K562 (cell line): Measurements from ENCODE around the gene RHBG. TPM values are rescaled to one million over a fixed set of nuclear protein-coding genes. Genes with fewer than 3 reads are reported as not detected.

Experiments
- ATAC-seq: fragments of 200-7000 bp; cut with Tn5 transposase; 3 replicates; pipeline ENCODE4 v1.9.1; 2020; ENCODE audit warnings: moderate library complexity
- BruUV-seq: library from RNA; stranded (reverse); fragments of 400-500 nt; replicated peaks from 2 replicates; lab custom pipeline; 2021; lab: Mats Ljungman, UMichigan
- CTCF ChIA-PET: fragments of 300-600 bp; formaldehyde crosslinking; extraction: SDS; loops from one replicate; lab custom pipeline; 2021; ENCODE audit warnings: low intra/inter-chr PET ratio; lab: Yijun Ruan, JAX
- POLR2A ChIA-PET: fragments of 300-600, 350-650 bp; sonication (Branson Sonifier 250); formaldehyde crosslinking; extraction: SDS; loops from one replicate; lab custom pipeline; 2021; ENCODE audit warnings: antibody characterized with exemption, inconsistent platforms; lab: Yijun Ruan, JAX
- DNase-seq, 4 experiments: peaks; one replicate each; pipeline versions ENCODE4 v3.0.0 to v3.0.0-alpha.2; 2011 to 2018; ENCODE audit warnings: low spot score in 3 of 4, mixed read lengths in 3 of 4; ENCODE audit errors: extremely low read depth in 1 of 4
- FAIRE-seq: peaks from 2 replicates; lab custom pipeline; 2011; peaks lifted over from hg19 to GRCh38; lab: Jason Lieb, UNC
- H2AFZ ChIP-seq: 2 replicates; pipeline ENCODE4 v1.6.0; 2011; ENCODE audit warnings: low read depth, low read length, control low read depth, inconsistent platforms
- H3K27ac ChIP-seq: fragments of 200-600 bp; 3 replicates; pipeline ENCODE4 v1.8.0; 2011; ENCODE audit warnings: low read depth, mild to moderate bottlenecking, control low read depth, inconsistent platforms, low read length, moderate library complexity, mixed read lengths; ENCODE audit errors: extremely low read depth
- H3K27me3 ChIP-seq, 2 experiments: fragments of 300-600 bp in 1 of 2; 2 replicates in 1 of 2; 3 replicates in 1 of 2; pipeline versions ENCODE4 v1.6.0 to v1.8.0; 2011; ENCODE audit warnings: inconsistent platforms in 2 of 2, low read length in 2 of 2, mild to moderate bottlenecking in 1 of 2, mixed read lengths in 1 of 2, moderate library complexity in 1 of 2; ENCODE audit not compliant: control insufficient read depth in 2 of 2, insufficient read depth in 2 of 2
- H3K36me3 ChIP-seq: fragments of 300-600 bp; 3 replicates; pipeline ENCODE4 v1.8.0; 2011; ENCODE audit warnings: mild to moderate bottlenecking, low read length, inconsistent platforms; ENCODE audit not compliant: control insufficient read depth, insufficient read depth
- H3K4me1 ChIP-seq, 2 experiments: fragments of 200-600 bp in 1 of 2; replicated peaks in 1 of 2; 2 replicates in 1 of 2; 3 replicates in 1 of 2; pipeline versions ENCODE4 v1.5.1 to v1.8.0; 2011; ENCODE audit warnings: inconsistent platforms in 2 of 2, low read length in 2 of 2, mild to moderate bottlenecking in 1 of 2, mixed read lengths in 1 of 2, moderate library complexity in 1 of 2; ENCODE audit not compliant: control insufficient read depth in 2 of 2, insufficient read depth in 2 of 2
- H3K4me2 ChIP-seq: 2 replicates; pipeline ENCODE4 v1.6.1; 2011; ENCODE audit warnings: low read length, control low read depth, inconsistent platforms, mixed read lengths; ENCODE audit not compliant: insufficient read depth
- H3K4me3 ChIP-seq: fragments of 200-600 bp; sonication (generic), shearing (Covaris generic); 2 replicates; pipeline ENCODE4 v1.5.1; 2016; ENCODE audit warnings: control low read depth, inconsistent platforms
- H3K79me2 ChIP-seq: fragments of 200-600 bp; 3 replicates; pipeline ENCODE4 v1.8.0; 2011; ENCODE audit warnings: low read length, inconsistent platforms; ENCODE audit not compliant: control insufficient read depth, insufficient read depth
- H3K9ac ChIP-seq, 2 experiments: 2 replicates each; pipeline versions ENCODE4 v1.6.0 to v1.6.1; 2011; ENCODE audit warnings: low read depth in 2 of 2, low read length in 2 of 2, control low read depth in 1 of 2, inconsistent platforms in 1 of 2, mild to moderate bottlenecking in 1 of 2, mixed read lengths in 1 of 2; ENCODE audit not compliant: insufficient read depth in 1 of 2
- H3K9me1 ChIP-seq: one replicate; pipeline ENCODE4 v1.6.0; 2011; ENCODE audit warnings: inconsistent platforms, mild to moderate bottlenecking, low read length, moderate library complexity; ENCODE audit not compliant: control insufficient read depth, insufficient read depth
- H3K9me3 ChIP-seq: replicated peaks from 2 replicates; pipeline ENCODE4 v1.5.1; 2011; ENCODE audit warnings: low read depth, low read length, inconsistent platforms; ENCODE audit not compliant: control insufficient read depth, insufficient read depth
- H4K20me1 ChIP-seq: replicated peaks from 2 replicates; pipeline ENCODE4 v1.6.1; 2011; ENCODE audit warnings: low read length, inconsistent platforms, mixed read lengths; ENCODE audit not compliant: control insufficient read depth, insufficient read depth
- KHSRP ChIP-seq: fragments of 450-650 bp; IDR thresholded peaks from 2 replicates; pipeline ENCODE4 v1.6.1; 2017
- NR2C1 ChIP-seq, 2 experiments: fragments of 450-650 bp; IDR thresholded peaks; 2 replicates each; pipeline ENCODE4 v1.6.1; 2017; ENCODE audit warnings: mild to moderate bottlenecking in 2 of 2, antibody characterized with exemption in 1 of 2, inconsistent platforms in 1 of 2, missing compliant biosample characterization in 1 of 2, missing genetic modification characterization in 1 of 2
- SPI1 ChIP-seq: IDR thresholded peaks from 2 replicates; pipeline ENCODE4 v1.6.1; 2011; ENCODE audit warnings: low read depth, low read length, control low read depth, borderline replicate concordance
- YBX1 ChIP-seq: fragments of 450-650 bp; IDR thresholded peaks from 2 replicates; pipeline ENCODE4 v1.7.1; 2016; ENCODE audit warnings: mild to moderate bottlenecking
- ZNF311 ChIP-seq: fragments of 250-450 bp; sonication (Bioruptor Pico); IDR thresholded peaks from 2 replicates; pipeline ENCODE4 v1.4.0; 2020; ENCODE audit warnings: mild to moderate bottlenecking, moderate library complexity
- ZNF384 ChIP-seq: IDR thresholded peaks from 2 replicates; pipeline ENCODE4 v1.6.1; 2012; ENCODE audit warnings: low read depth, low read length, improper control_type of control experiment
- WGBS: fragments of 100-300 bp; shearing (Covaris generic); methylation state at CpG from one replicate; pipeline ENCODE4 v1.1.6; 2016; ENCODE audit warnings: low coverage, mixed read lengths; ENCODE audit not compliant: insufficient coverage; ENCODE audit errors: missing lambda C conversion rate; 5-methylcytosine and 5-hydroxymethylcytosine counted together
- in situ Hi-C: fragments of 300-500 bp; cut with MboI; formaldehyde crosslinking; loops from 4 replicates; pipeline ENCODE4 v1.15.0; 2018; ENCODE audit warnings: inconsistent platforms, mixed read lengths
- intact Hi-C: fragments of 100-400 bp; cut with micrococcal nuclease; formaldehyde crosslinking; loops from 2 replicates; pipeline ENCODE4 v1.14.2; 2022
- polyA plus RNA-seq, 8 experiments: library from polyadenylated mRNA; depleted of rRNA in 4 of 8; stranded (reverse) in 5 of 8; unstranded in 3 of 8; fragments of >200 nt; fragmentation: Nextera tagmentation in 2 of 8; fragmentation: Illumina TruSeq in 1 of 8; extraction: Ambion mirVana in 2 of 8; extraction: Trizol in 1 of 8; gene quantifications; 2 replicates each; pipeline versions ENCODE4 v1.2.1 to v1.2.3, GENCODE V29; 2011 to 2014; ENCODE audit warnings: inconsistent platforms in 1 of 8, missing spikeins in 1 of 8
- total RNA-seq, 7 experiments: library from RNA; depleted of rRNA in 6 of 7; stranded (reverse); fragments of >200 nt in 6 of 7; fragmentation: Illumina TruSeq in 2 of 7; extraction: Trizol in 2 of 7; gene quantifications; 2 replicates each; pipeline versions ENCODE4 v1.2.1 to v1.2.3, GENCODE V29; 2011 to 2021; ENCODE audit warnings: low replicate concordance in 1 of 7
- TF ChIP-seq, protein P1 (sequence below): sonication (generic); formaldehyde crosslinking; IDR thresholded peaks from 2 replicates; pipeline ENCODE4 v1.8.0; 2022; ENCODE audit warnings: missing genetic modification reagents, mild to moderate bottlenecking, moderate library complexity, borderline replicate concordance
- TF ChIP-seq, protein P2 (sequence below): fragments of 250-450 bp; sonication (Bioruptor Pico); IDR thresholded peaks from 2 replicates; pipeline ENCODE4 v1.5.0; 2021

RHBG gene
- total and polyA plus RNA-seq, 9 of the 15 experiments (the other 6 are each of a cell fraction or from before 2014, with no cell fraction given): not detected

DNA sequence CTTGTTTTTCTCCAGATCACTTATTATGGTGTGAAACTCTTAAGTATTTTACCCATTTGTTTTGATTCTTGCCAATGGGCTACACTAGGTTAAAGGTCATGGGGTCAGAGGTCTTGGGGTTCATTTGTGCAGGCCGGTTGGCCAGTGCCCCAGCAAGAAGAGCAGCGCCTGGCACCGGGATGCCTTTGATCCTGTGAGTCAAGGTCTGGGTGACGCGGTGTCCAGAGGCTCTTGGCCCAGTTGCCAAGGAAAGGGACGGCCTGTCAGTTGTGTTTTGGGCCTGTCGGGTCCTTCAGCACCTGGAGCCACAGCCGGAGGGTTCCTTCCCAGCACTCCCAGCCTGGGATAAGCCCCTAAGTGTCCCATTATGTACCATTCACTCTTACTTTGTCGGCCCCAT lies 25.1 kb downstream of the RHBG start:
- CTCF ChIA-PET: no interaction called here
- no TSS peak for BruUV-seq
- no peak for FAIRE-seq

GRCh38 chr1:156394835-156395461 lies 25.9 kb downstream of the RHBG start:
- Histone ChIP-seq H4K20me1 (no peaks in the 10 kb centered on the region), H2AFZ (no peak overlapping the region), H3K9ac (no peak overlapping the region), H3K4me3 (no peak overlapping the region), H3K27ac (no peak overlapping the region), H3K79me2 (no peaks in the 10 kb centered on the region), H3K27me3 (no peaks in the 10 kb centered on the region), H3K36me3 (no peaks in the 10 kb centered on the region), H3K9me3 (no peaks in the 10 kb centered on the region), H3K9me1 (no peaks in the 10 kb centered on the region), H3K4me1 (peaks cover 0 to 30% of the 10 kb centered on the region in 2 experiments; a peak in 4 of 5 replicates), H3K4me2 (no peak overlapping the region)
- intact Hi-C loops (no loop called here), in situ Hi-C loops (no loop called here)
- FAIRE-seq (no peak), ATAC-seq (no peak), DNase-seq (no peak)
- POLR2A ChIA-PET: interaction anchor here (0.6 kb wide), 1 partner anchor 182 kb away, joined by 3 read pairs; the partner anchor contains the start of gene PMF1
- BruUV-seq: no TSS peak
- CTCF ChIA-PET: interaction anchor here (0.6 kb wide), 1 partner anchor 12 kb away, joined by 3 read pairs; no protein-coding TSS in a partner anchor
- TF ChIP-seq, protein P1, sequence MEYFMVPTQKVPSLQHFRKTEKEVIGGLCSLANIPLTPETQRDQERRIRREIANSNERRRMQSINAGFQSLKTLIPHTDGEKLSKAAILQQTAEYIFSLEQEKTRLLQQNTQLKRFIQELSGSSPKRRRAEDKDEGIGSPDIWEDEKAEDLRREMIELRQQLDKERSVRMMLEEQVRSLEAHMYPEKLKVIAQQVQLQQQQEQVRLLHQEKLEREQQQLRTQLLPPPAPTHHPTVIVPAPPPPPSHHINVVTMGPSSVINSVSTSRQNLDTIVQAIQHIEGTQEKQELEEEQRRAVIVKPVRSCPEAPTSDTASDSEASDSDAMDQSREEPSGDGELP (CRISPR knock-in tag): peak; percentile 44; the same call in 1 of the 2 replicates
- TF ChIP-seq SPI1 (0 out of 2 replicates have a peak, but pooled peaks have one; percentile 14), ZNF384 (peak; percentile 68; the same call in 1 of the 2 replicates), KHSRP (no peak)
- TF ChIP-seq, protein P2, sequence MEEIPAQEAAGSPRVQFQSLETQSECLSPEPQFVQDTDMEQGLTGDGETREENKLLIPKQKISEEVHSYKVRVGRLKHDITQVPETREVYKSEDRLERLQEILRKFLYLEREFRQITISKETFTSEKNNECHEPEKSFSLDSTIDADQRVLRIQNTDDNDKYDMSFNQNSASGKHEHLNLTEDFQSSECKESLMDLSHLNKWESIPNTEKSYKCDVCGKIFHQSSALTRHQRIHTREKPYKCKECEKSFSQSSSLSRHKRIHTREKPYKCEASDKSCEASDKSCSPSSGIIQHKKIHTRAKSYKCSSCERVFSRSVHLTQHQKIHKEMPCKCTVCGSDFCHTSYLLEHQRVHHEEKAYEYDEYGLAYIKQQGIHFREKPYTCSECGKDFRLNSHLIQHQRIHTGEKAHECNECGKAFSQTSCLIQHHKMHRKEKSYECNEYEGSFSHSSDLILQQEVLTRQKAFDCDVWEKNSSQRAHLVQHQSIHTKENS: no peak
- WGBS: 57% methylated on average over 15 of the region's 16 CpGs

More for the DNA sequence above, 25.1 kb downstream of the RHBG start:
- Histone ChIP-seq H2AFZ (no peak overlapping the region), H3K27ac (no peak overlapping the region), H3K27me3 (peaks cover 0 to 2% of the 10 kb centered on the region in 2 experiments; a peak in 2 of 5 replicates), H3K36me3 (no peaks in the 10 kb centered on the region), H3K4me3 (no peak overlapping the region), H3K4me1 (peaks cover 0 to 28% of the 10 kb centered on the region in 2 experiments; a peak in 4 of 5 replicates), H3K9me1 (no peaks in the 10 kb centered on the region), H3K9ac (0 out of 4 replicates have a peak overlapping the region, but pooled peaks of 1 of the 2 experiments have one; percentile 41), H3K9me3 (no peaks in the 10 kb centered on the region), H3K4me2 (no peak overlapping the region), H4K20me1 (0 out of 2 replicates have a peak, but pooled peaks cover 3% of the 10 kb centered on the region), H3K79me2 (no peaks in the 10 kb centered on the region)
- intact Hi-C loops: no loop called here
- in situ Hi-C loops: no loop called here
- POLR2A ChIA-PET: interaction anchor here (1.4 kb wide), 1 partner anchor 13 kb away, joined by 3 read pairs; no protein-coding TSS in a partner anchor
- ATAC-seq (no peak), DNase-seq (no peak)
- WGBS: 66% methylated on average over 9 of the region's 9 CpGs
- TF ChIP-seq NR2C1 (IDR thresholded peaks at IDR 0.05) (peak; percentile 79), NR2C1 (tag; IDR thresholded peaks at IDR 0.05) (peak; percentile 75), YBX1 (no peak), ZNF311 (CRISPR knock-in tag) (no peak)
